GM10266 (cell line): ENCODE measurements around the gene HSD17B13.
"Not testable (repeated sequence)": the region's sequence is repeated elsewhere in the genome, so short reads cannot be mapped to it uniquely, and the experiment has no call there.

Experiments
- DNase-seq: peaks from one replicate; pipeline ENCODE4 v3.0.0; 2012; ENCODE audit errors: extremely low spot score
- CTCF ChIP-seq: IDR thresholded peaks from 2 replicates; pipeline ENCODE4 v1.5.1; 2012; ENCODE audit warnings: mild to moderate bottlenecking, low read depth; ENCODE audit not compliant: control insufficient read depth, insufficient read depth; ENCODE audit errors: missing control alignments

HSD17B13 gene

GRCh38 chr4:87304745-87305432 is 17.8 kb downstream of the HSD17B13 start:
- no peak for TF ChIP-seq CTCF
- DNase-seq: no peak

GRCh38 chr4:87299898-87300297 is 22.8 kb downstream of the HSD17B13 start:
- DNase-seq: no peak
- TF ChIP-seq CTCF: no peak

GRCh38 chr4:87298362-87298761 is 24.3 kb downstream of the HSD17B13 start:
- no peak for DNase-seq
- no peak for TF ChIP-seq CTCF

- DNase-seq: not testable (repeated sequence)
These were observed 27.8 kb downstream of the HSD17B13 start for GRCh38 chr4:87294911-87295310.

GRCh38 chr4:87293889-87294288 is 28.8 kb downstream of the HSD17B13 start:
- not testable (repeated sequence) for DNase-seq

GRCh38 chr4:87286970-87287369 is 35.7 kb downstream of the HSD17B13 start:
- no peak for DNase-seq

GRCh38 chr4:87284268-87284667 is 38.4 kb downstream of the HSD17B13 start:
- not testable (repeated sequence) for DNase-seq

More at GRCh38 chr4:87286970-87287369, 35.7 kb downstream of the HSD17B13 start:
- no peak for TF ChIP-seq CTCF

- TF ChIP-seq CTCF: no peak
- no peak for DNase-seq
These were observed 39.5 kb downstream of the HSD17B13 start for GRCh38 chr4:87283151-87283550.

- no peak for TF ChIP-seq CTCF
- no peak for DNase-seq
These were observed 41.1 kb downstream of the HSD17B13 start for GRCh38 chr4:87281603-87282002.
